ENCODE measurements around the gene OR1L8. TPM values are rescaled to one million over a fixed set of nuclear protein-coding genes. Genes with fewer than 3 reads are reported as not detected.
"Not testable (repeated sequence)": the region's sequence is repeated elsewhere in the genome, so short reads cannot be mapped to it uniquely, and the experiment has no call there.

OR1L8 gene
- total RNA-seq, 4 donors from 2014 or later: not detected

- TF ChIP-seq, protein P1, sequence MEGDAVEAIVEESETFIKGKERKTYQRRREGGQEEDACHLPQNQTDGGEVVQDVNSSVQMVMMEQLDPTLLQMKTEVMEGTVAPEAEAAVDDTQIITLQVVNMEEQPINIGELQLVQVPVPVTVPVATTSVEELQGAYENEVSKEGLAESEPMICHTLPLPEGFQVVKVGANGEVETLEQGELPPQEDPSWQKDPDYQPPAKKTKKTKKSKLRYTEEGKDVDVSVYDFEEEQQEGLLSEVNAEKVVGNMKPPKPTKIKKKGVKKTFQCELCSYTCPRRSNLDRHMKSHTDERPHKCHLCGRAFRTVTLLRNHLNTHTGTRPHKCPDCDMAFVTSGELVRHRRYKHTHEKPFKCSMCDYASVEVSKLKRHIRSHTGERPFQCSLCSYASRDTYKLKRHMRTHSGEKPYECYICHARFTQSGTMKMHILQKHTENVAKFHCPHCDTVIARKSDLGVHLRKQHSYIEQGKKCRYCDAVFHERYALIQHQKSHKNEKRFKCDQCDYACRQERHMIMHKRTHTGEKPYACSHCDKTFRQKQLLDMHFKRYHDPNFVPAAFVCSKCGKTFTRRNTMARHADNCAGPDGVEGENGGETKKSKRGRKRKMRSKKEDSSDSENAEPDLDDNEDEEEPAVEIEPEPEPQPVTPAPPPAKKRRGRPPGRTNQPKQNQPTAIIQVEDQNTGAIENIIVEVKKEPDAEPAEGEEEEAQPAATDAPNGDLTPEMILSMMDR (IDR thresholded peaks at IDR 0.05): no peak
- DNase-seq (ENCODE audit: low spot score) (no peak), ATAC-seq (ENCODE audit: low FRiP score) (no peak)
Observed at GRCh38 chr9:122546196-122546595, 37.0 kb downstream of the OR1L8 start.

- ATAC-seq (ENCODE audit: low FRiP score): no peak
- TF ChIP-seq, protein P1 (IDR thresholded peaks at IDR 0.05): no peak
- no peak for DNase-seq (ENCODE audit: low spot score)
Observed at GRCh38 chr9:122538757-122539156, 44.4 kb downstream of the OR1L8 start.

DNA sequence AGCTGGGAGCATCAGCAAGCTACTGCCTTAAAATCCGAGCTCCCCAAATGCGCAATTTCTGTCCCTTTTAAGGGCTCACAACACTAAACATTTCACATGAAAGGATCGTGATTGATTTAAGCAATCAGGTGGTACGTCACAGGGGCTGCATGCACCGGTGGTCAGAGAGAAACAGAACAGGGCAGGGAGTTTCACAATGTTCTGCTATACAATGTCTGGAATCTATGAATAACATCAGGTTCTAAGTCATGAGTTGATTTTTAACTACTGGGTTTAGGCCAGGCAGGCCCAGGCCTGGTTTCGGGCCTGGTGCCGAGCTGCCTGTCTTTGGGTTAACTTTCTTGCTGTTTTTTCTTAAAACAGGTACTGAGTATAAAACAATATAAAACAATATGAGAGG is 46.1 kb downstream of the OR1L8 start:
- ATAC-seq (ENCODE audit: low FRiP score): not testable (repeated sequence)

DNA sequence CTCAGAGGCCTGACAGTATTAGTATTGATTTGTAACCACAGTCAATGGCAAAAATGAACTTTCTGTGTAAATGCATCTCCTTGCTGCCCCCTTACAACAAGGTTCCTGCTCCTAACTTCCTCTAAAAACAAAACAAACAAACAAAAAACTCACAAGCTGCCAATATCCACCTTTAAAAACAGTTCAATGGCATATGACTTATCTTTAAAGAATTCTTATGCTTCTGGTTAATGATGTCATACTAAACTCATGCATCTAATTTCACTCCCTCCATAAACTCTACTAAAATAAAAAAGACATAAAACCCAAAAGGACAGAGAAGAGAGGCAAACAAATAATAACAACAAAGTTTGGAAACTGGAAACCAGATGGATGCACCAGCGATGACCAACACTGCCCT is 47.0 kb downstream of the OR1L8 start:
- TF ChIP-seq, protein P1 (IDR thresholded peaks at IDR 0.05): no peak
- ATAC-seq (ENCODE audit: low FRiP score) (no peak), DNase-seq (ENCODE audit: low spot score) (no peak)

More for the DNA sequence above, 46.1 kb downstream of the OR1L8 start:
- DNase-seq (ENCODE audit: low spot score): not testable (repeated sequence)

GRCh38 chr9:122531157-122531556 is 52.0 kb downstream of the OR1L8 start:
- ATAC-seq (ENCODE audit: low FRiP score); DNase-seq (ENCODE audit: low spot score): not testable (repeated sequence)

GRCh38 chr9:122527193-122527592 is 56.0 kb downstream of the OR1L8 start, which contains the start of gene OR1N1:
OR1N1 (minus strand) TSS chr9:122527293; CDS start chr9:122527293, 0 bp downstream.
- no peak for ATAC-seq (ENCODE audit: low FRiP score)
- DNase-seq (ENCODE audit: low spot score): no peak
- TF ChIP-seq, protein P1 (IDR thresholded peaks at IDR 0.05): no peak

GRCh38 chr9:122526602-122527001 is 56.6 kb downstream of the OR1L8 start:
- DNase-seq (ENCODE audit: low spot score) (no peak), ATAC-seq (ENCODE audit: low FRiP score) (no peak)
- TF ChIP-seq, protein P1 (IDR thresholded peaks at IDR 0.05): no peak

GRCh38 chr9:122519376-122519775 is 63.8 kb downstream of the OR1L8 start:
- ATAC-seq (ENCODE audit: low FRiP score) (no peak), DNase-seq (ENCODE audit: low spot score) (no peak)
- TF ChIP-seq, protein P1 (IDR thresholded peaks at IDR 0.05): no peak

All from omental fat pad (tissue), 4 donors.